ENCODE measurements around the gene MICOS13. TPM values are rescaled to one million over a fixed set of nuclear protein-coding genes. Genes with fewer than 3 reads are reported as not detected.

Gene MICOS13
- total RNA-seq, 4 donors from 2014 or later = 30.3 to 73.5 (median 52.6) TPM

DNA sequence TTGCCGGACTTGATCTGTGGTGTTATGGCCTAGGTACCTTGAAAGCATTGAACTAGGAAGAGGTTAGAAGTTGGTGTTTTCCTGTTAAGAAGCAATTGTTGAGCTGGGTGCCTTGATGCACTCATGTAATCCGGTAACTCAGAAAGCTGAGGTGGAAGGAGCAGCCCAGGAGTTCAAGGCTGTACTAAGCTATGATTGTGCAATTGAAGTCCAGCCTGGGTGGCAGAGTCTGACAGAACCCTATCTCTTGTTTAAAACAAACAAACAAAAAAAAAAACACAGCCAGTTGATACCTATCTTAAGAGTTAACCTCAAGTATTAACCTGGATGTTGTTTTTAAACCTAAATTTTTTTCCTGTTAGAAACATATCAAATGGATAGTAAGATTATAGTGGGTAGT is 38.1 kb downstream of the MICOS13 start:
- Histone ChIP-seq H3K27me3 (no peaks in the 10 kb centered on the region), H3K4me3 (no peak overlapping the region), H3K9me3 (no peaks in the 10 kb centered on the region), H3K27ac (no peak overlapping the region), H3K36me3 (peaks cover 0 to 52% (median 19%) of the 10 kb centered on the region in 4 donors), H3K4me1 (peaks cover 0 to 14% (median 0%) of the 10 kb centered on the region in 4 donors)
- 95 to 100% methylated on average over 1 to 2 of the region's 2 CpGs for WGBS, 2 donors (ENCODE audit: low coverage in 1 of 2)
- TF ChIP-seq POLR2AphosphoS5 (IDR thresholded peaks at IDR 0.05) = no peak
- TF ChIP-seq POLR2A (IDR thresholded peaks at IDR 0.05) = no peak
- TF ChIP-seq EP300 (IDR thresholded peaks at IDR 0.05; ENCODE audit: low read depth) = no peak
- TF ChIP-seq CTCF (IDR thresholded peaks at IDR 0.05) = no peak
- intact Hi-C loops (cut with DNase I; ENCODE audit: low total_unique reads) = no loop called here
- in situ Hi-C loops (cut with MboI; ENCODE audit: low pct_ligation_motif_present in 1 of 4, low pct_unique_long_range_greater_than_20kb in 1 of 4, low sequenced_read_pairs in 3 of 4) = no loop called here
- DNase-seq = no peak

DNA sequence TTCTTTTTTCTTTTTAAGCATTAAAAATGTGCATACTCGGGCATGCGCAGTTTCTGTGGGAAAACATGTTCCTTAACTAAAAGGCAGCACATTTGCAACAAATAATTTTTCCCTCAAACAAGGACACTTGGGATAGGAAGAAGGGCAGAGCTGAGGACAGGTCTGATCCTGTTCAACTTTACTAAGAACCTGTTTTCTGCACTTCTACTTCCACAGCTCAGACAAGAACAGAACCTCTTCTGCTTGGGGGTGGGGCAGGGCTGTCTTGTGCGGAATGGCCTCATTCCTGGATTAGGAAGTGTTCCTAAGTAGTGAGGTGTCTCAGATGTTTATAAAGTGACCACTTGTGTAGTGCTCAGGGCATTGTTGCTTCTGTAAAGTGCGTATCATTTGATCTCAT is 39.1 kb downstream of the MICOS13 start:
- no peaks in the 10 kb centered on the region for H3K27me3 ChIP-seq
- no peaks in the 10 kb centered on the region for H3K9me3 ChIP-seq
- TF ChIP-seq CTCF (IDR thresholded peaks at IDR 0.05) (no peak), POLR2AphosphoS5 (IDR thresholded peaks at IDR 0.05) (no peak), POLR2A (IDR thresholded peaks at IDR 0.05) (no peak), EP300 (IDR thresholded peaks at IDR 0.05; ENCODE audit: low read depth) (no peak)
- WGBS, 2 donors (ENCODE audit: low coverage in 1 of 2) = 96 to 98% methylated on average over 3 to 4 of the region's 4 CpGs
- H3K27ac ChIP-seq = no peak overlapping the region
- in situ Hi-C loops (cut with MboI; ENCODE audit: low pct_ligation_motif_present in 1 of 4, low pct_unique_long_range_greater_than_20kb in 1 of 4, low sequenced_read_pairs in 3 of 4) (no loop called here), intact Hi-C loops (cut with DNase I; ENCODE audit: low total_unique reads) (no loop called here)
- peaks cover 0 to 14% (median 0%) of the 10 kb centered on the region in 4 donors for H3K4me1 ChIP-seq
- H3K36me3 ChIP-seq = peaks cover 0 to 43% (median 14%) of the 10 kb centered on the region in 4 donors
- DNase-seq = no peak
- H3K4me3 ChIP-seq = no peak overlapping the region

- in situ Hi-C loops (cut with MboI; ENCODE audit: low pct_ligation_motif_present in 1 of 4, low pct_unique_long_range_greater_than_20kb in 1 of 4, low sequenced_read_pairs in 3 of 4) = no loop called here
- peaks cover 0 to 28% (median 4%) of the 10 kb centered on the region in 4 donors for H3K4me1 ChIP-seq
- H3K27ac ChIP-seq = no peak overlapping the region
- no peak for TF ChIP-seq EP300 (IDR thresholded peaks at IDR 0.05; ENCODE audit: low read depth)
- no peak for TF ChIP-seq POLR2AphosphoS5 (IDR thresholded peaks at IDR 0.05)
- no peak for TF ChIP-seq CTCF (IDR thresholded peaks at IDR 0.05)
- TF ChIP-seq POLR2A (IDR thresholded peaks at IDR 0.05) = no peak
- 41 to 78% methylated on average over 1 of the region's 1 CpG for whole genome bisulfite sequencing, 2 donors (ENCODE audit: low coverage in 1 of 2)
- intact Hi-C loops (cut with DNase I; ENCODE audit: low total_unique reads) = no loop called here
- H3K36me3 ChIP-seq = peaks cover 0 to 17% (median 2%) of the 10 kb centered on the region in 4 donors
- H3K4me3 ChIP-seq = no peak overlapping the region
- no peaks in the 10 kb centered on the region for H3K9me3 ChIP-seq
- no peak for DNase-seq
- no peaks in the 10 kb centered on the region for H3K27me3 ChIP-seq
Observed at GRCh38 chr19:5637971-5638370, 42.3 kb downstream of the MICOS13 start.

GRCh38 chr19:5635427-5635826 is 44.9 kb downstream of the MICOS13 start:
- intact Hi-C loops (cut with DNase I; ENCODE audit: low total_unique reads) (no loop called here), in situ Hi-C loops (cut with MboI; ENCODE audit: low pct_ligation_motif_present in 1 of 4, low pct_unique_long_range_greater_than_20kb in 1 of 4, low sequenced_read_pairs in 3 of 4) (no loop called here)
- peaks cover 15 to 50% (median 19%) of the 10 kb centered on the region in 4 donors for H3K4me1 ChIP-seq
- H3K9me3 ChIP-seq = no peaks in the 10 kb centered on the region
- H3K36me3 ChIP-seq = no peaks in the 10 kb centered on the region
- H3K4me3 ChIP-seq = no peak overlapping the region
- TF ChIP-seq CTCF (IDR thresholded peaks at IDR 0.05) (no peak), EP300 (IDR thresholded peaks at IDR 0.05; ENCODE audit: low read depth) (no peak), POLR2A (IDR thresholded peaks at IDR 0.05) (no peak), POLR2AphosphoS5 (IDR thresholded peaks at IDR 0.05) (no peak)
- H3K27me3 ChIP-seq = no peaks in the 10 kb centered on the region
- 75 to 83% methylated on average over 2 to 6 of the region's 6 CpGs for WGBS, 2 donors (ENCODE audit: low coverage in 1 of 2)
- DNase-seq = no peak
- no peak overlapping the region for H3K27ac ChIP-seq
